Chondrocyte (in vitro differentiated cells): Measurements from ENCODE around the gene GLS. TPM values are rescaled to one million over a fixed set of nuclear protein-coding genes. Genes with fewer than 3 reads are reported as not detected.

Source experiments
- DNase-seq: peaks from one replicate; pipeline ENCODE4 v3.0.0; 2021; ENCODE audit warnings: mixed read lengths, low spot score
- H3K27ac Mint-ChIP-seq: one replicate; pipeline ENCODE4 v1.8.0; 2021; ENCODE audit warnings: mild to moderate bottlenecking, moderate library complexity, mixed read lengths; ENCODE audit not compliant: unreplicated experiment
- H3K27me3 Mint-ChIP-seq: 2 replicates; pipeline ENCODE4 v1.8.0; 2021; ENCODE audit warnings: low read depth, mixed read lengths
- H3K36me3 Mint-ChIP-seq: 2 replicates; pipeline ENCODE4 v1.8.0; 2021; ENCODE audit warnings: low read depth, mixed read lengths
- H3K4me1 Mint-ChIP-seq: 2 replicates; pipeline ENCODE4 v1.8.0; 2021; ENCODE audit warnings: low read depth, mild to moderate bottlenecking, mixed read lengths
- H3K4me3 Mint-ChIP-seq: one replicate; pipeline ENCODE4 v1.8.0; 2021; ENCODE audit warnings: mild to moderate bottlenecking, moderate library complexity, mixed read lengths; ENCODE audit not compliant: unreplicated experiment
- H3K9me3 Mint-ChIP-seq: 2 replicates; pipeline ENCODE4 v1.8.0; 2021; ENCODE audit warnings: low read depth, mixed read lengths
- CTCF ChIP-seq: fragments of 200-600 bp; sonication (generic); IDR thresholded peaks from 2 replicates; pipeline ENCODE4 v1.5.0; 2021; ENCODE audit warnings: antibody characterized with exemption, mild to moderate bottlenecking, moderate library complexity
- total RNA-seq: library from RNA; stranded (reverse); gene quantifications from 3 replicates; pipeline ENCODE4 v1.2.1, GENCODE V29; 2021

Gene GLS
- total RNA-seq, 1 donor from 2014 or later = 234 TPM

DNA sequence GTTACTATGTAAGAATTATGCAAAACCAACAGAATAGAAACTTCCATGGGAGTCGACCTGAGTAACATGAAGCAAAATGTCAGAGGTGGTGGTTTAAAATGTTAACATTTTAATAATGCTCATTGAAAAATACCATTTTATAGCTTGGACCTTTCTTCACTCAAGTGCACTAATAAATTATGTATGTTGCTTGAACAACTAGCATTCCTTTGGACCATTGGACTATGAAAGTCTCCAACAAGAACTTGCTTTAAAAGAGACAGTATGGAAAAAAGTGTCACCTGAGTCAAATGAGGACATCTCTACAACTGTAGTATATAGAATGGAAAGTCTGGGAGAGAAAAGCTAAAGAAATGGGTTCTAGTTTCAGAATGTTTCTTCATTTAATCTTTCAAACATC is 51.9 kb downstream of the GLS start:
- H3K36me3 Mint-ChIP-seq = peaks cover 26% of the 10 kb centered on the region
- no peaks in the 10 kb centered on the region for H3K27me3 Mint-ChIP-seq
- H3K4me1 Mint-ChIP-seq = peaks cover 30% of the 10 kb centered on the region
- DNase-seq = no peak
- H3K9me3 Mint-ChIP-seq = no peaks in the 10 kb centered on the region
- no peak overlapping the region for H3K4me3 Mint-ChIP-seq
- peak overlapping the region; percentile 11 for H3K27ac Mint-ChIP-seq
- no peak for TF ChIP-seq CTCF

- no peaks in the 10 kb centered on the region for H3K9me3 Mint-ChIP-seq
- peaks cover 27% of the 10 kb centered on the region for H3K4me1 Mint-ChIP-seq
- no peak overlapping the region for H3K27ac Mint-ChIP-seq
Observed at GRCh38 chr2:190933361-190933760, 52.7 kb downstream of the GLS start.

GRCh38 chr2:190935054-190935453 is 54.4 kb downstream of the GLS start:
- DNase-seq = no peak
- no peak overlapping the region for H3K4me3 Mint-ChIP-seq
- TF ChIP-seq CTCF = no peak
- H3K4me1 Mint-ChIP-seq = peaks cover 35% of the 10 kb centered on the region
- H3K27ac Mint-ChIP-seq = no peak overlapping the region
- H3K27me3 Mint-ChIP-seq = no peaks in the 10 kb centered on the region
- no peaks in the 10 kb centered on the region for H3K9me3 Mint-ChIP-seq
- H3K36me3 Mint-ChIP-seq = peaks cover 18% of the 10 kb centered on the region

More at GRCh38 chr2:190933361-190933760, 52.7 kb downstream of the GLS start:
- TF ChIP-seq CTCF = no peak
- Mint-ChIP-seq H3K36me3 (peaks cover 25% of the 10 kb centered on the region), H3K27me3 (no peaks in the 10 kb centered on the region), H3K4me3 (no peak overlapping the region)
- DNase-seq = no peak

DNA sequence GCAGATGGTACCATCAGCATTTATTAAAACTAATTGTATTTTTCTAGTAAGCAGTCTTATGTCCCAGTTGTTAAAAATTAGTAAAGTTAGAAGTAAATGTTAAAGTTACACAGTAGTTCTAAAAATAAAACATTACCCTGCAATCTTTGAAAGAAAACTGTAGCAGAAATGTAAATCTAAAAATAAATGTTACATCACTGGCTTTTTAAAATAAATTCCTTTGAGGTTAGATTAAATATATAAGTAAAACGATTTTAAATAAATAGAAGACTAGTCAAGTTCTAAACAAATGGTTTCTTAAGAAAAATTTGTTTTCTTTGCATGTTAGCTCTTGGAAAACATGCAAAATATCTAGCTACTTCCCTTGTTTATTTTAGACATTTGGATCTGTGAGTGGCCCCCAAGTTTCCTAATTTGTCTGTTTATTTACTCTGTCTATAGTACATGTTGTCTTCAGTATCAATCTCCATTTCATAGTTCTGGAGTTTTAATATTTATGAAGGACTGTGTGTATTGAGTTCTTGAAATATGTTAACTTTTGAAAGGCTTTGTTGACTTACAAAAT is 58.2 kb downstream of the GLS start:
- no peak for DNase-seq
- Mint-ChIP-seq H3K4me1 (peaks cover 29% of the 10 kb centered on the region), H3K36me3 (peaks cover 10% of the 10 kb centered on the region), H3K27me3 (no peaks in the 10 kb centered on the region), H3K27ac (peak overlapping the region; percentile 94), H3K4me3 (peak overlapping the region; percentile 24), H3K9me3 (no peaks in the 10 kb centered on the region)
- no peak for TF ChIP-seq CTCF

DNA sequence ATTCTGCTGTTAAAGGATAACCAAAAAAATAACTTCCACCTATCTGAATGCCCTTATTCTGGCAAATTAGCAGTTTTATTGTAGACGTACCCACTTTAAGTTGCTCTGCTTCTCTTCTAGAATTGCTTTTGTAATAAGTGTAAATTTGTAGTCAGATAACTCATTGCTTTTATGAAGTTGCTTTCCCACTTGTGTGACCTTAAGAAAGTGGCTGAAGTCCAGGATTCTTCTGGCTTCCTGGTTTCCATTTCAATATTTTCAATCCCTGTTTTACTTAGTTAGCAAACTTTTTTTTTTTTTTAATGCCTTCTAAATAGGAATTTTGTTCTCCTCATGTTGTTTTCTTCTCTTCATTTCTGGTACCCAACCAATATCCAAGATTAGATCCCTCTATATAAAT is 59.8 kb downstream of the GLS start:
- peaks cover 8% of the 10 kb centered on the region for H3K36me3 Mint-ChIP-seq
- peak overlapping the region; percentile 34 for H3K27ac Mint-ChIP-seq
- no peaks in the 10 kb centered on the region for H3K27me3 Mint-ChIP-seq
- H3K4me3 Mint-ChIP-seq = no peak overlapping the region
- H3K9me3 Mint-ChIP-seq = no peaks in the 10 kb centered on the region
- DNase-seq = no peak
- peaks cover 34% of the 10 kb centered on the region for H3K4me1 Mint-ChIP-seq
- TF ChIP-seq CTCF = no peak
